WTC11 (cell line): ENCODE results near the gene CERS1. TPM values are rescaled to one million over a fixed set of nuclear protein-coding genes. Genes with fewer than 3 reads are reported as not detected.

ENCODE experiments used
- ATAC-seq: fragments of 200-7000 bp; cut with Tn5 transposase; 2 replicates; pipeline ENCODE4 v1.10.0; 2021; ENCODE audit warnings: mild to moderate bottlenecking, moderate library complexity
- CTCF ChIA-PET: fragments of 300-600 bp; sonication (Branson Sonifier 250); formaldehyde crosslinking; loops from one replicate; lab custom pipeline; 2021; ENCODE audit warnings: antibody characterized with exemption; lab: Charles Lee
- POLR2A ChIA-PET: fragments of 350-600 bp; sonication (Branson Sonifier 250); formaldehyde crosslinking; loops from one replicate; lab custom pipeline; 2021; ENCODE audit warnings: antibody characterized with exemption; lab: Charles Lee
- DNase-seq: peaks from one replicate; pipeline ENCODE4 v3.0.0; 2021; ENCODE audit warnings: low spot score
- H3K27ac Mint-ChIP-seq: 2 replicates; pipeline ENCODE4 v1.8.0; 2021; ENCODE audit warnings: mixed read lengths
- H3K27me3 Mint-ChIP-seq: 2 replicates; pipeline ENCODE4 v1.8.0; 2021; ENCODE audit warnings: low read depth, mild to moderate bottlenecking, moderate library complexity, mixed read lengths
- H3K36me3 Mint-ChIP-seq: 2 replicates; pipeline ENCODE4 v1.8.0; 2021; ENCODE audit warnings: mixed read lengths
- H3K4me1 Mint-ChIP-seq: 2 replicates; pipeline ENCODE4 v1.8.0; 2022; ENCODE audit warnings: mixed read lengths
- H3K4me3 Mint-ChIP-seq: 2 replicates; pipeline ENCODE4 v1.8.0; 2021; ENCODE audit warnings: mild to moderate bottlenecking, moderate library complexity, mixed read lengths
- H3K9me3 Mint-ChIP-seq: 2 replicates; pipeline ENCODE4 v1.8.0; 2021; ENCODE audit warnings: mixed read lengths
- CREB1 ChIP-seq: sonication (generic); formaldehyde crosslinking; IDR thresholded peaks from 2 replicates; pipeline ENCODE4 v1.8.0; 2023; ENCODE audit warnings: mild to moderate bottlenecking, missing genetic modification reagents
- ETV6 ChIP-seq: sonication (generic); formaldehyde crosslinking; IDR thresholded peaks from 2 replicates; pipeline ENCODE4 v1.8.1; 2022; ENCODE audit warnings: mild to moderate bottlenecking, missing genetic modification reagents
- FOXP1 ChIP-seq: sonication (generic); formaldehyde crosslinking; IDR thresholded peaks from 2 replicates; pipeline ENCODE4 v1.8.0; 2022; ENCODE audit warnings: missing genetic modification reagents, mild to moderate bottlenecking, moderate library complexity, borderline replicate concordance
- IRF2 ChIP-seq: sonication (generic); formaldehyde crosslinking; IDR thresholded peaks from 2 replicates; pipeline ENCODE4 v1.8.0; 2022; ENCODE audit warnings: low read depth, missing genetic modification reagents, borderline replicate concordance
- JAZF1 ChIP-seq: fragments of 250-450 bp; sonication (Bioruptor Pico); IDR thresholded peaks from 2 replicates; pipeline ENCODE4 v1.9.0; 2021; ENCODE audit warnings: moderate library complexity, mild to moderate bottlenecking, inconsistent platforms
- MXD4 ChIP-seq: fragments of 250-450 bp; sonication (Bioruptor Pico); IDR thresholded peaks from 2 replicates; pipeline ENCODE4 v1.8.0; 2021; ENCODE audit warnings: mild to moderate bottlenecking, moderate library complexity, borderline replicate concordance
- NFATC4 ChIP-seq: fragments of 250-450 bp; sonication (Bioruptor Pico); IDR thresholded peaks from 2 replicates; pipeline ENCODE4 v1.9.0; 2021; ENCODE audit warnings: mild to moderate bottlenecking
- SMAD4 ChIP-seq: sonication (generic); formaldehyde crosslinking; IDR thresholded peaks from 2 replicates; pipeline ENCODE4 v1.8.0; 2022; ENCODE audit warnings: mild to moderate bottlenecking, missing genetic modification reagents
- TP53 ChIP-seq: sonication (generic); formaldehyde crosslinking; IDR thresholded peaks from 2 replicates; pipeline ENCODE4 v1.8.1; 2023; ENCODE audit warnings: mild to moderate bottlenecking, missing genetic modification reagents
- ZBTB21 ChIP-seq: sonication (generic); formaldehyde crosslinking; IDR thresholded peaks from 2 replicates; pipeline ENCODE4 v1.8.1; 2023; ENCODE audit warnings: mild to moderate bottlenecking, missing genetic modification reagents, borderline replicate concordance
- ZNF121 ChIP-seq: sonication (generic); formaldehyde crosslinking; IDR thresholded peaks from 2 replicates; pipeline ENCODE4 v1.8.0; 2023; ENCODE audit warnings: missing genetic modification reagents
- ZNF138 ChIP-seq: sonication (generic); formaldehyde crosslinking; conservative IDR thresholded peaks from 2 replicates; pipeline ENCODE4 v1.8.1; 2022; ENCODE audit warnings: mild to moderate bottlenecking, moderate library complexity, missing genetic modification reagents
- ZNF232 ChIP-seq: sonication (generic); formaldehyde crosslinking; IDR thresholded peaks from 2 replicates; pipeline ENCODE4 v1.8.0; 2022; ENCODE audit warnings: mild to moderate bottlenecking, missing genetic modification reagents
- ZNF317 ChIP-seq: sonication (generic); formaldehyde crosslinking; IDR thresholded peaks from 2 replicates; pipeline ENCODE4 v1.8.1; 2023; ENCODE audit warnings: low read depth, mild to moderate bottlenecking, moderate library complexity, missing genetic modification reagents, borderline replicate concordance
- ZNF396 ChIP-seq: fragments of 250-450 bp; sonication (Bioruptor Pico); IDR thresholded peaks from 2 replicates; pipeline ENCODE4 v1.8.0; 2021; ENCODE audit warnings: mild to moderate bottlenecking, moderate library complexity, borderline replicate concordance
- total RNA-seq: library from RNA; stranded (reverse); gene quantifications from 3 replicates; pipeline ENCODE4 v1.2.3, GENCODE V29; 2021
- TF ChIP-seq, protein P1 (sequence below): sonication (generic); formaldehyde crosslinking; IDR thresholded peaks from 2 replicates; pipeline ENCODE4 v1.8.0; 2022; ENCODE audit warnings: mild to moderate bottlenecking, missing genetic modification reagents
- TF ChIP-seq, protein P2 (sequence below): sonication (generic); formaldehyde crosslinking; IDR thresholded peaks from 2 replicates; pipeline ENCODE4 v1.8.1; 2022; ENCODE audit warnings: low read depth, missing genetic modification reagents, borderline replicate concordance
- TF ChIP-seq, protein P3 (sequence below): fragments of 250-450 bp; sonication (Bioruptor Pico); IDR thresholded peaks from 2 replicates; pipeline ENCODE4 v2.1.2; 2022; ENCODE audit warnings: mild to moderate bottlenecking, moderate library complexity
- TF ChIP-seq, protein P4 (sequence below): sonication (generic); formaldehyde crosslinking; IDR thresholded peaks from 2 replicates; pipeline ENCODE4 v1.8.0; 2023; ENCODE audit warnings: missing genetic modification reagents
- TF ChIP-seq, protein P5 (sequence below): fragments of 250-450 bp; sonication (Bioruptor Pico); IDR thresholded peaks from 2 replicates; pipeline ENCODE4 v1.9.0; 2021; ENCODE audit warnings: mild to moderate bottlenecking, borderline replicate concordance
- TF ChIP-seq, protein P6 (sequence below): fragments of 250-450 bp; sonication (Bioruptor Pico); conservative IDR thresholded peaks from 2 replicates; pipeline ENCODE4 v1.9.0; 2021; ENCODE audit warnings: mild to moderate bottlenecking

Gene CERS1
- total RNA-seq, 1 experiment from 2014 or later: 14.7 TPM

DNA sequence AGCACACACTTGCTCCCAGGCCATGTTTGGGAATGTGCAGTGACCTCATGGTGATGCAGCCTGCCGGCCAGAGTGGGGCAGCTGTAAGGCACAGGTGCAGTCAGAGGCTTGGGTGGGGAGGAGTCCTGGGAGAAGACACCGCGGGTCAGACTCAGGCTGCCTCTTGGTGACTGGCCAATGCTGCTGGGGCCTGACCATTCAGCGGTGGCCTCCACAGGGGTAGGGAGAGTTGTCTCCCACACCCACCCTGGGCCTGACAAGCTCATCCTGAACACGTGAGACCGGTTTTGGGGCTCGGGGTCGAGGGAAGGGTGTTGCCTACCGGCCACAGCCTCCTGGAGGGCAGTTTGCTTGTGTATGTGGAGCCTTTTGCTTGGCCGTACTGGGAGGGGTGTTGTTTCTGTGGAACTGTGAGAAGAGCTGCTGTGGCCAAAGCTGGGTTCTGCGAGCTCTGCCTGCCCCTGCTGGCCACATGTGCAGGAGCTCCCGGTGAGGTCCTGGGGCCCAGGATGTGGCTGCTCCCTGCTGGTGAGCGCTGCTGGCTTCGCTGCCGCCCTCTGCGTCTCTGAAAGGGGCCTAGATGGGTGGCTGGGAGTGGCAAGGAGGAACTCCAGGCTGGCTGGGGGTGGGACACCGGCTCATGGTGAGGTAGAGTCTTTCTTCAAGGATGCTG is 42.1 kb downstream of the CERS1 start:
- Mint-ChIP-seq H3K4me1 (no peaks in the 10 kb centered on the region), H3K36me3 (peaks cover 72% of the 10 kb centered on the region)
- TF ChIP-seq ZNF138 (CRISPR knock-in tag) (no peak), TP53 (no peak), JAZF1 (CRISPR knock-in tag) (no peak), ZNF396 (CRISPR knock-in tag) (no peak)
- TF ChIP-seq, protein P1, sequence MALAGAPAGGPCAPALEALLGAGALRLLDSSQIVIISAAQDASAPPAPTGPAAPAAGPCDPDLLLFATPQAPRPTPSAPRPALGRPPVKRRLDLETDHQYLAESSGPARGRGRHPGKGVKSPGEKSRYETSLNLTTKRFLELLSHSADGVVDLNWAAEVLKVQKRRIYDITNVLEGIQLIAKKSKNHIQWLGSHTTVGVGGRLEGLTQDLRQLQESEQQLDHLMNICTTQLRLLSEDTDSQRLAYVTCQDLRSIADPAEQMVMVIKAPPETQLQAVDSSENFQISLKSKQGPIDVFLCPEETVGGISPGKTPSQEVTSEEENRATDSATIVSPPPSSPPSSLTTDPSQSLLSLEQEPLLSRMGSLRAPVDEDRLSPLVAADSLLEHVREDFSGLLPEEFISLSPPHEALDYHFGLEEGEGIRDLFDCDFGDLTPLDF (CRISPR knock-in tag): no peak
- TF ChIP-seq, all 79 proteins: peak for 0
- H3K27me3 Mint-ChIP-seq: no peaks in the 10 kb centered on the region
- H3K4me3 Mint-ChIP-seq: no peak overlapping the region
- ATAC-seq (no peak), DNase-seq (no peak)
- peak overlapping the region; percentile 60 for H3K27ac Mint-ChIP-seq
- ChIA-PET CTCF (interaction anchor here (0.9 to 1.6 kb wide), 2 partner anchors 10 to 83 kb away, joined by 3 to 4 read pairs; no protein-coding TSS in a partner anchor), POLR2A (no interaction called here)
- H3K9me3 Mint-ChIP-seq: no peaks in the 10 kb centered on the region

DNA sequence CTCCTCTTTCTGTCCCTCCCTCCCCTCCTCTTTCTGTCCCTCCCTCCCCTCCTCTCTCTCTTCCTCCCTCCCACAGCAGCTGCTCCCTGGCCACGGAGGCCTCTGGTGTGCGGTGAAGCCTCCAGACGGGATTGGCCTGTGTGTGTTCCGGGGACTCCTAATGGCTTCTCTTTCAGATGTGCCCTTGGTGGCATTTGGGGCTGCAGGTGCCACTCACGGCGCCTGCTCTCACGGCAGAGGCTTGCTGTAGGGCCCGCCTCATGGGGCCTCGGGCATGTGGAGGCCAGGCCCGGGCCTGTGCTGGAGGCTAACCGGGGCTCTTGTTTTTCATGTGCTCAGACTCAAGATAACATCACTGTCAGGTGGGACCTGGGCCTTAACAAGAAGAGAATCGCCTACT is 43.3 kb downstream of the CERS1 start:
- no peaks in the 10 kb centered on the region for H3K27me3 Mint-ChIP-seq
- peak overlapping the region; percentile 16; the same call in 1 of the 2 replicates for H3K27ac Mint-ChIP-seq
- no peak overlapping the region for H3K4me3 Mint-ChIP-seq
- ChIA-PET CTCF (no interaction called here), POLR2A (no interaction called here)
- ATAC-seq (no peak), DNase-seq (no peak)
- TF ChIP-seq, protein P2, sequence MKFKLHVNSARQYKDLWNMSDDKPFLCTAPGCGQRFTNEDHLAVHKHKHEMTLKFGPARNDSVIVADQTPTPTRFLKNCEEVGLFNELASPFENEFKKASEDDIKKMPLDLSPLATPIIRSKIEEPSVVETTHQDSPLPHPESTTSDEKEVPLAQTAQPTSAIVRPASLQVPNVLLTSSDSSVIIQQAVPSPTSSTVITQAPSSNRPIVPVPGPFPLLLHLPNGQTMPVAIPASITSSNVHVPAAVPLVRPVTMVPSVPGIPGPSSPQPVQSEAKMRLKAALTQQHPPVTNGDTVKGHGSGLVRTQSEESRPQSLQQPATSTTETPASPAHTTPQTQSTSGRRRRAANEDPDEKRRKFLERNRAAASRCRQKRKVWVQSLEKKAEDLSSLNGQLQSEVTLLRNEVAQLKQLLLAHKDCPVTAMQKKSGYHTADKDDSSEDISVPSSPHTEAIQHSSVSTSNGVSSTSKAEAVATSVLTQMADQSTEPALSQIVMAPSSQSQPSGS (CRISPR knock-in tag): no peak
- TF ChIP-seq, protein P3, sequence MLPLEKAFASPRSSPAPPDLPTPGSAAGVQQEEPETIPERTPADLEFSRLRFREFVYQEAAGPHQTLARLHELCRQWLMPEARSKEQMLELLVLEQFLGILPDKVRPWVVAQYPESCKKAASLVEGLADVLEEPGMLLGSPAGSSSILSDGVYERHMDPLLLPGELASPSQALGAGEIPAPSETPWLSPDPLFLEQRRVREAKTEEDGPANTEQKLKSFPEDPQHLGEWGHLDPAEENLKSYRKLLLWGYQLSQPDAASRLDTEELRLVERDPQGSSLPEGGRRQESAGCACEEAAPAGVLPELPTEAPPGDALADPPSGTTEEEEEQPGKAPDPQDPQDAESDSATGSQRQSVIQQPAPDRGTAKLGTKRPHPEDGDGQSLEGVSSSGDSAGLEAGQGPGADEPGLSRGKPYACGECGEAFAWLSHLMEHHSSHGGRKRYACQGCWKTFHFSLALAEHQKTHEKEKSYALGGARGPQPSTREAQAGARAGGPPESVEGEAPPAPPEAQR: no peak
- no peak for TF ChIP-seq NFATC4
- TF ChIP-seq MXD4: no peak
- no peak for TF ChIP-seq ZNF121 (CRISPR knock-in tag)
- TF ChIP-seq ZBTB21: no peak
- no peak for TF ChIP-seq ETV6 (CRISPR knock-in tag)
- TF ChIP-seq IRF2 (CRISPR knock-in tag): no peak
- no peak for TF ChIP-seq ZNF232 (CRISPR knock-in tag)
- TF ChIP-seq, protein P4, sequence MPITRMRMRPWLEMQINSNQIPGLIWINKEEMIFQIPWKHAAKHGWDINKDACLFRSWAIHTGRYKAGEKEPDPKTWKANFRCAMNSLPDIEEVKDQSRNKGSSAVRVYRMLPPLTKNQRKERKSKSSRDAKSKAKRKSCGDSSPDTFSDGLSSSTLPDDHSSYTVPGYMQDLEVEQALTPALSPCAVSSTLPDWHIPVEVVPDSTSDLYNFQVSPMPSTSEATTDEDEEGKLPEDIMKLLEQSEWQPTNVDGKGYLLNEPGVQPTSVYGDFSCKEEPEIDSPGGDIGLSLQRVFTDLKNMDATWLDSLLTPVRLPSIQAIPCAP (CRISPR knock-in tag): no peak
- TF ChIP-seq ZNF317 (CRISPR knock-in tag): no peak
- no peak for TF ChIP-seq SMAD4
- TF ChIP-seq FOXP1 (CRISPR knock-in tag): no peak
- TF ChIP-seq, protein P5, sequence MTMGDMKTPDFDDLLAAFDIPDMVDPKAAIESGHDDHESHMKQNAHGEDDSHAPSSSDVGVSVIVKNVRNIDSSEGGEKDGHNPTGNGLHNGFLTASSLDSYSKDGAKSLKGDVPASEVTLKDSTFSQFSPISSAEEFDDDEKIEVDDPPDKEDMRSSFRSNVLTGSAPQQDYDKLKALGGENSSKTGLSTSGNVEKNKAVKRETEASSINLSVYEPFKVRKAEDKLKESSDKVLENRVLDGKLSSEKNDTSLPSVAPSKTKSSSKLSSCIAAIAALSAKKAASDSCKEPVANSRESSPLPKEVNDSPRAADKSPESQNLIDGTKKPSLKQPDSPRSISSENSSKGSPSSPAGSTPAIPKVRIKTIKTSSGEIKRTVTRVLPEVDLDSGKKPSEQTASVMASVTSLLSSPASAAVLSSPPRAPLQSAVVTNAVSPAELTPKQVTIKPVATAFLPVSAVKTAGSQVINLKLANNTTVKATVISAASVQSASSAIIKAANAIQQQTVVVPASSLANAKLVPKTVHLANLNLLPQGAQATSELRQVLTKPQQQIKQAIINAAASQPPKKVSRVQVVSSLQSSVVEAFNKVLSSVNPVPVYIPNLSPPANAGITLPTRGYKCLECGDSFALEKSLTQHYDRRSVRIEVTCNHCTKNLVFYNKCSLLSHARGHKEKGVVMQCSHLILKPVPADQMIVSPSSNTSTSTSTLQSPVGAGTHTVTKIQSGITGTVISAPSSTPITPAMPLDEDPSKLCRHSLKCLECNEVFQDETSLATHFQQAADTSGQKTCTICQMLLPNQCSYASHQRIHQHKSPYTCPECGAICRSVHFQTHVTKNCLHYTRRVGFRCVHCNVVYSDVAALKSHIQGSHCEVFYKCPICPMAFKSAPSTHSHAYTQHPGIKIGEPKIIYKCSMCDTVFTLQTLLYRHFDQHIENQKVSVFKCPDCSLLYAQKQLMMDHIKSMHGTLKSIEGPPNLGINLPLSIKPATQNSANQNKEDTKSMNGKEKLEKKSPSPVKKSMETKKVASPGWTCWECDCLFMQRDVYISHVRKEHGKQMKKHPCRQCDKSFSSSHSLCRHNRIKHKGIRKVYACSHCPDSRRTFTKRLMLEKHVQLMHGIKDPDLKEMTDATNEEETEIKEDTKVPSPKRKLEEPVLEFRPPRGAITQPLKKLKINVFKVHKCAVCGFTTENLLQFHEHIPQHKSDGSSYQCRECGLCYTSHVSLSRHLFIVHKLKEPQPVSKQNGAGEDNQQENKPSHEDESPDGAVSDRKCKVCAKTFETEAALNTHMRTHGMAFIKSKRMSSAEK: no peak
- no peak for TF ChIP-seq CREB1
- TF ChIP-seq, protein P6, sequence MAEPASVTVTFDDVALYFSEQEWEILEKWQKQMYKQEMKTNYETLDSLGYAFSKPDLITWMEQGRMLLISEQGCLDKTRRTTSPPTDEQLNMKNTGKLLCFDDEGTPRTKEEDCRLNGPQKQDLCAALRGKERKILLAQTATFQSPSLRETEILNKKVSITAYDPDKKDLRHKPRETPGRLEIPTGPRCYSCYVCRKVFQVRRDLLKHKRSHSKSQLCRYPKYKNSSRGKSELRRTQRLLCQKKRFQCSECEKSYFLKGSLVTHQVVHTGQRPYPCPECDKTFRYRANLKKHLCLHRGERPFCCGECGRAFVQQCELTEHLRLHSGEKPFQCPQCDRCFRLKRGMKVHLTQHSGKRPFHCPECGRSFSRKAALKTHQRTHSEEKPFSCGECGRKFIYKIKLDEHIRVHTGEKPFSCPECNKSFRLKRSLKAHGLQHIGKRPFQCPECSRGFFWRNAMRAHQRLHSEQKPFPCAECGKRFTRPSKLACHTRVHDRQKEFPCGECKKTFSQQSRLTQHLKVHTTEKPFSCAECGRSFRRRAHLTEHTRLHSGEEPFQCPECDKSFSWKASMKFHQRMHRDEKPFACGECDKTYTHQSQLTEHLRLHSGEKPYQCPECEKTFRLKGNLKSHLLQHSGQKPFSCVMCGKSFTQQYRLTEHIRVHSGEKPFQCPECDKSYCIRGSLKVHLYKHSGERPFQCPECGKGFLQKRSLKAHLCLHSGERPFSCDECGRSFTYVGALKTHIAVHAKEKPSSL (CRISPR knock-in tag): no peak
- no peaks in the 10 kb centered on the region for H3K4me1 Mint-ChIP-seq
- H3K9me3 Mint-ChIP-seq: no peaks in the 10 kb centered on the region
- H3K36me3 Mint-ChIP-seq: peaks cover 75% of the 10 kb centered on the region
